HFFc6 (cell line): ENCODE results near the gene PYCARD. TPM values are rescaled to one million over a fixed set of nuclear protein-coding genes. Genes with fewer than 3 reads are reported as not detected.

Experiments used
- DNase-seq: peaks from one replicate; pipeline ENCODE4 v3.0.0-alpha.2; 2018
- H3K27ac Mint-ChIP-seq: 2 replicates; pipeline ENCODE4 v1.8.0; 2020; ENCODE audit warnings: mild to moderate bottlenecking, mixed read lengths
- H3K27me3 Mint-ChIP-seq: 2 replicates; pipeline ENCODE4 v1.8.0; 2021; ENCODE audit warnings: mild to moderate bottlenecking, moderate library complexity, mixed read lengths; ENCODE audit not compliant: insufficient read depth
- H3K36me3 Mint-ChIP-seq: 2 replicates; pipeline ENCODE4 v1.8.0; 2021; ENCODE audit warnings: low read depth, mixed read lengths
- H3K4me1 Mint-ChIP-seq: 2 replicates; pipeline ENCODE4 v1.8.0; 2020; ENCODE audit warnings: low read depth, mixed read lengths
- H3K4me3 Mint-ChIP-seq: 2 replicates; pipeline ENCODE4 v1.8.0; 2020; ENCODE audit warnings: mild to moderate bottlenecking, moderate library complexity, mixed read lengths
- H3K9me3 Mint-ChIP-seq: 2 replicates; pipeline ENCODE4 v1.8.0; 2020; ENCODE audit warnings: mild to moderate bottlenecking, mixed read lengths
- total RNA-seq, 6 experiments: library from RNA; stranded (reverse); fragmentation: NEBNext Ultra II Directional; extraction: Animal tissue kit (Norgen Biotek cat#: 25700); gene quantifications; 2 replicates in 1 of 6; 3 replicates in 5 of 6; pipeline ENCODE4 v1.2.3, GENCODE V29; 2021
- TF ChIP-seq, protein P1 (sequence below): fragments of 200-600 bp; sonication (generic); IDR thresholded peaks from 2 replicates; pipeline ENCODE4 v1.5.0; 2021; ENCODE audit warnings: antibody characterized with exemption, mild to moderate bottlenecking

The PYCARD gene
- total RNA-seq, 6 experiments from 2014 or later = 13.0 to 23.1 (median 22.5) TPM

DNA sequence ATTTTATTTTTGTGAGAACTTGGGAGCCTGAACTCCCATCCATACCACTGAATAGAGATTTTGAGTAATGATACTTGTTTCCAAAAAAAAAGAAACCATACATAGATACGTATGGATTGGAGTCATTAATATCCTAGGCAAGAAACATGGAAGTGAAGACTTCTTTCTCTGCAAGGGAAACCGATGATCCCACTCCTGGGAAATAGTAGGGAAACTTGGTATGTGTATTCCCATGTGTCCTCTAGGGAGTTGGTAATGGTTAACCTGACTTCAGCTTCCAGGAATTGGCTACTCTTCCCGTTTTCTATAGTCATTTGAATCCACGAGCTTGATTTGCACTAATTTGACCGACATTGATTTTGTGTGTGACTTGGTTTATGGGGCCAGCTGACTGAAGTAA is 17.2 kb downstream of the PYCARD start:
- H3K4me3 Mint-ChIP-seq = peak overlapping the region; percentile 37; the same call in 1 of the 2 replicates
- peak overlapping the region; percentile 66 for H3K27ac Mint-ChIP-seq
- no peak for DNase-seq
- peaks cover 92% of the 10 kb centered on the region for H3K36me3 Mint-ChIP-seq
- H3K27me3 Mint-ChIP-seq = peaks cover 21% of the 10 kb centered on the region
- no peaks in the 10 kb centered on the region for H3K9me3 Mint-ChIP-seq
- H3K4me1 Mint-ChIP-seq = peaks cover 64% of the 10 kb centered on the region
- TF ChIP-seq, protein P1, sequence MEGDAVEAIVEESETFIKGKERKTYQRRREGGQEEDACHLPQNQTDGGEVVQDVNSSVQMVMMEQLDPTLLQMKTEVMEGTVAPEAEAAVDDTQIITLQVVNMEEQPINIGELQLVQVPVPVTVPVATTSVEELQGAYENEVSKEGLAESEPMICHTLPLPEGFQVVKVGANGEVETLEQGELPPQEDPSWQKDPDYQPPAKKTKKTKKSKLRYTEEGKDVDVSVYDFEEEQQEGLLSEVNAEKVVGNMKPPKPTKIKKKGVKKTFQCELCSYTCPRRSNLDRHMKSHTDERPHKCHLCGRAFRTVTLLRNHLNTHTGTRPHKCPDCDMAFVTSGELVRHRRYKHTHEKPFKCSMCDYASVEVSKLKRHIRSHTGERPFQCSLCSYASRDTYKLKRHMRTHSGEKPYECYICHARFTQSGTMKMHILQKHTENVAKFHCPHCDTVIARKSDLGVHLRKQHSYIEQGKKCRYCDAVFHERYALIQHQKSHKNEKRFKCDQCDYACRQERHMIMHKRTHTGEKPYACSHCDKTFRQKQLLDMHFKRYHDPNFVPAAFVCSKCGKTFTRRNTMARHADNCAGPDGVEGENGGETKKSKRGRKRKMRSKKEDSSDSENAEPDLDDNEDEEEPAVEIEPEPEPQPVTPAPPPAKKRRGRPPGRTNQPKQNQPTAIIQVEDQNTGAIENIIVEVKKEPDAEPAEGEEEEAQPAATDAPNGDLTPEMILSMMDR = no peak

DNA sequence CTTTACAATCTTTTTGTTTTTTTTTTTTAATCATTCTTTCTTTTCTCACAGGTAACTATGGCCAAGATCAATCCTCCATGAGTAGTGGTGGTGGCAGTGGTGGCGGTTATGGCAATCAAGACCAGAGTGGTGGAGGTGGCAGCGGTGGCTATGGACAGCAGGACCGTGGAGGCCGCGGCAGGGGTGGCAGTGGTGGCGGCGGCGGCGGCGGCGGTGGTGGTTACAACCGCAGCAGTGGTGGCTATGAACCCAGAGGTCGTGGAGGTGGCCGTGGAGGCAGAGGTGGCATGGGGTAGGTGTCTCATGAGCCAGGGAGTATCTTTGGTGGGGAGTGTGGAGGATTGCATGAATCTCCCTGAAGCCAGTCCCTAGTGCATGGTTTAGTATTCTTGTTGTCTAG is 17.7 kb downstream of the PYCARD start:
- H3K4me1 Mint-ChIP-seq = peaks cover 60% of the 10 kb centered on the region
- TF ChIP-seq, protein P1 = no peak
- no peaks in the 10 kb centered on the region for H3K9me3 Mint-ChIP-seq
- H3K27me3 Mint-ChIP-seq = peaks cover 22% of the 10 kb centered on the region
- peak overlapping the region; percentile 66 for H3K27ac Mint-ChIP-seq
- H3K4me3 Mint-ChIP-seq = peak overlapping the region; percentile 30
- peaks cover 88% of the 10 kb centered on the region for H3K36me3 Mint-ChIP-seq
- DNase-seq = no peak

DNA sequence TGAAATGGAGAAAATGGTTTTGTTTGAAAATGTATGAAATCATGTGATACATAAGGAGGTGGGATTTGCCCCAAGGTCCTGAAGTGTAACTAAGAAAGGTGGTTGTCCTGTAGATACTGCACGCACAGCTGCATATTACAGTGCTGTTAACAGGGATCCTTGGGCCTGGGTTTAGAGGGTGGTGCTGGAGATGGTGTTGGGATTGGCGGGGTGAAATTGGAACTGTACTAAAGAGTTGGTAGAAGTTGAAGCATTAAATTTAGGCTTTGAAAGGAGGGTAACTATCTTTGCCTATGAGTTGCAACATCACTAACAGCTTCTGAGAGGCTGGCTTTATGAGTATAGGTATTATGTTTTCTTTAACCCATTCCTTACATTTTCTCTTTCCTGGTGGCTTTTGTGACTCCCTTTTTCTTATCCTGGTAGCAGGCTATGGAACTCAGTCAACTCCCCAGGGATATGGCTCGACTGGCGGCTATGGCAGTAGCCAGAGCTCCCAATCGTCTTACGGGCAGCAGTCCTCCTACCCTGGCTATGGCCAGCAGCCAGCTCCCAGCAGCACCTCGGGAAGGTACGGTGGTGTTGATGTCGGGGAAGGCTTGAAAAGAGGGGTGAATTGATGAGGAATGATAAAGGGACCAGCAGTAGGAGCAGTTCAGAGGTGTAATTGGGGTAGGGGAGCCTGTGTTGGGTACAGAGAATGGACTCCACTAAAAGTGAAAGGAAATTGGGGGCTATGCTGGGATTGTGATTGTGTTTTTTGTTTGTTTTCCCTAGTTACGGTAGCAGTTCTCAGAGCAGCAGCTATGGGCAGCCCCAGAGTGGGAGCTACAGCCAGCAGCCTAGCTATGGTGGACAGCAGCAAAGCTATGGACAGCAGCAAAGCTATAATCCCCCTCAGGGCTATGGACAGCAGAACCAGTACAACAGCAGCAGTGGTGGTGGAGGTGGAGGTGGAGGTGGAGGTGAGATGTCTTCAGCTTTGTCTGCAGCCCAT is 18.8 kb downstream of the PYCARD start:
- TF ChIP-seq, protein P1 = no peak
- peak overlapping the region; percentile 98 for H3K4me3 Mint-ChIP-seq
- peak overlapping the region; percentile 99 for H3K27ac Mint-ChIP-seq
- no peaks in the 10 kb centered on the region for H3K9me3 Mint-ChIP-seq
- H3K27me3 Mint-ChIP-seq = peaks cover 22% of the 10 kb centered on the region
- peaks cover 76% of the 10 kb centered on the region for H3K36me3 Mint-ChIP-seq
- DNase-seq = no peak
- peaks cover 63% of the 10 kb centered on the region for H3K4me1 Mint-ChIP-seq

DNA sequence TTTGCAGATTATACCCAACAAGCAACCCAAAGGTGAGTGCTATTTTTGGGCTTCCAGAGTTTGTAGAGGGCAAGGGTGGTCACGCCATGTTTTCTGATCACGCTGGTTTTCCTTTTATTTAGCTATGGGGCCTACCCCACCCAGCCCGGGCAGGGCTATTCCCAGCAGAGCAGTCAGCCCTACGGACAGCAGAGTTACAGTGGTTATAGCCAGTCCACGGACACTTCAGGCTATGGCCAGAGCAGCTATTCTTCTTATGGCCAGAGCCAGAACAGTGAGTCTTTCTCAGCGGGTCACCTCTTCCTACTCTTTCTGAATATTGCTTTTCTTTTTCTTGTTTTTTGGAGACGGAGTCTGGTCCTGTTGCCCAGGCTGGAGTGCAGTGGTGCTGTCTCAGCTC is 20.2 kb downstream of the PYCARD start:
- H3K4me1 Mint-ChIP-seq = peaks cover 61% of the 10 kb centered on the region
- no peak for DNase-seq
- peaks cover 24% of the 10 kb centered on the region for H3K27me3 Mint-ChIP-seq

DNA sequence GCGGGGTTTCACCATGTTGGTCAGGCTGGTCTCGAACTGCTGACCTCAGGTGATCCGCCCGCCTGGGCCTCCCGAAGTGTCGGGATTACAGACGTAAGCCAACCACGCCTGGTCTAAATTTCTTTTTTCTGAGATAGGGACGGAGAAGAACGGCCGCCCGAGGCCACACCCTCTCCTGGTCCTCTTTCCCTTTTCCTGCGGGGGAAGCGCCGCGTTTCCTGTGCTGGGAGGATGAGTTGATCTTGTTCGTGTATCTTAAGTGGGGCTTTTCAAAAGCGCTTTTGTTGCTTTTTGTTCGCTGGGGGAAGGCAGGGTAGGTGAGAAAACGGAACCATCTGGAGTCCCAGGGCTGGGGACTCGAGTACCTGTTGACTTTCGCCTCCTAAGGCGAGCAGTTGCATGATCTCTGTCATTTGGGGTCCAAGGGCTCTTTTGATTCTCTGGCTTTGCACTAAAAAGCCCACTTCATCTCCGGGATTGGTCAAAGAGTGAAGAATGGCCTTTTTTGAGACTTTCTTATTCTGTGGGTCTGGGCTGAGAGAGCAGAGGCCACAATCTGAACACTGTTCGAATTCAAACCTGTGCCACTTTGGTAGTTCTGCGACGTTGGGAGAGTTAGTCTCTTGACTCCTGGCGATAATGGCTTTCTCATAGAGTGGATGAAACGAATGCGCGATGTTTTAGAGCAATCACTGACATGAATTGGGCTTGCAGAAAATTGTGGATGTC is 21.3 kb downstream of the PYCARD start:
- peaks cover 53% of the 10 kb centered on the region for H3K36me3 Mint-ChIP-seq
- DNase-seq = peak; percentile 43
- no peaks in the 10 kb centered on the region for H3K9me3 Mint-ChIP-seq
- H3K4me1 Mint-ChIP-seq = peaks cover 54% of the 10 kb centered on the region
- H3K4me3 Mint-ChIP-seq = peak overlapping the region; percentile 98
- TF ChIP-seq, protein P1 = no peak
- peaks cover 25% of the 10 kb centered on the region for H3K27me3 Mint-ChIP-seq
- peak overlapping the region; percentile 99 for H3K27ac Mint-ChIP-seq

More for the DNA sequence above, 20.2 kb downstream of the PYCARD start:
- TF ChIP-seq, protein P1 = no peak
- Mint-ChIP-seq H3K36me3 (peaks cover 64% of the 10 kb centered on the region), H3K9me3 (no peaks in the 10 kb centered on the region), H3K27ac (peak overlapping the region; percentile 99), H3K4me3 (peak overlapping the region; percentile 98)
